Neutrophil (primary cell): Measurements from ENCODE around the gene HOXA5.
A peak's percentile ranks its signal among the peaks of the same experiment; 100 is the strongest.

ENCODE experiments used
- H3K27ac ChIP-seq: fragments of 200-600 bp; sonication (generic); 2 replicates; pipeline ENCODE4 v1.5.1; 2016; ENCODE audit warnings: mild to moderate bottlenecking, moderate library complexity
- H3K27me3 ChIP-seq: fragments of 200-600 bp; sonication (generic); 2 replicates; pipeline ENCODE4 v1.6.0; 2016; ENCODE audit warnings: mild to moderate bottlenecking
- H3K36me3 ChIP-seq: fragments of 200-600 bp; sonication (generic); 2 replicates; pipeline ENCODE4 v1.5.1; 2017
- H3K4me1 ChIP-seq, 2 experiments: fragments of 200-600 bp in 1 of 2; sonication (generic) in 1 of 2; 1 replicate in 1 of 2; 2 replicates in 1 of 2; pipeline versions ENCODE4 v1.5.1 to v1.6.1; 2013 to 2016; ENCODE audit warnings: low read depth in 1 of 2, low read length in 1 of 2, mild to moderate bottlenecking in 1 of 2, moderate library complexity in 1 of 2; ENCODE audit not compliant: control insufficient read depth in 1 of 2, insufficient read depth in 1 of 2
- H3K4me3 ChIP-seq, 2 experiments: fragments of 200-600 bp in 1 of 2; sonication (generic) in 1 of 2; 1 replicate in 1 of 2; 2 replicates in 1 of 2; pipeline ENCODE4 v1.5.1; 2013 to 2016; ENCODE audit warnings: low read depth in 1 of 2, low read length in 1 of 2, mild to moderate bottlenecking in 1 of 2, moderate library complexity in 1 of 2
- H3K9me3 ChIP-seq: fragments of 200-600 bp; sonication (generic); 2 replicates; pipeline ENCODE4 v1.5.1; 2016
- CTCF ChIP-seq: fragments of 200-600 bp; sonication (generic); IDR thresholded peaks from 2 replicates; pipeline ENCODE4 v1.5.1; 2016; ENCODE audit warnings: antibody characterized with exemption

The HOXA5 gene

GRCh38 chr7:27149842-27150567 is 6.5 kb upstream of the HOXA5 start:
- Histone ChIP-seq H3K9me3 (no peaks in the 10 kb centered on the region), H3K27ac (no peak overlapping the region), H3K27me3 (peaks cover 100% of the 10 kb centered on the region), H3K4me3 (peak overlapping the region in 1 of 2 experiments; percentile 62), H3K36me3 (no peaks in the 10 kb centered on the region), H3K4me1 (peaks cover 34 to 44% of the 10 kb centered on the region in 2 experiments)
- TF ChIP-seq CTCF: no peak

GRCh38 chr7:27148756-27149641 is 5.5 kb upstream of the HOXA5 start:
- Histone ChIP-seq H3K4me1 (peaks cover 34 to 41% of the 10 kb centered on the region in 2 experiments), H3K27ac (no peak overlapping the region), H3K27me3 (peaks cover 100% of the 10 kb centered on the region), H3K36me3 (no peaks in the 10 kb centered on the region), H3K4me3 (no peak overlapping the region), H3K9me3 (no peaks in the 10 kb centered on the region)
- TF ChIP-seq CTCF: no peak

- no peak for TF ChIP-seq CTCF
- no peaks in the 10 kb centered on the region for H3K36me3 ChIP-seq
- no peak overlapping the region for H3K27ac ChIP-seq
- H3K4me3 ChIP-seq: peak overlapping the region in 1 of 2 experiments; percentile 35
- peaks cover 97% of the 10 kb centered on the region for H3K27me3 ChIP-seq
- no peaks in the 10 kb centered on the region for H3K9me3 ChIP-seq
- H3K4me1 ChIP-seq: peaks cover 34 to 41% of the 10 kb centered on the region in 2 experiments
These were observed 4.7 kb upstream of the HOXA5 start for GRCh38 chr7:27148031-27148755.

GRCh38 chr7:27147199-27148030 is 3.9 kb upstream of the HOXA5 start, which contains the start of gene HOXA6:
Gene HOXA6 (minus strand): TSS chr7:27147774. CDS start chr7:27147749, 25 bp downstream.
- peaks cover 95% of the 10 kb centered on the region for H3K27me3 ChIP-seq
- no peaks in the 10 kb centered on the region for H3K9me3 ChIP-seq
- no peak for TF ChIP-seq CTCF
- H3K4me3 ChIP-seq: peak within 1 kb of the TSS in 1 of 2 experiments; percentile 35
- H3K36me3 ChIP-seq: no peaks in the 10 kb centered on the region
- peaks cover 31 to 36% of the 10 kb centered on the region in 2 experiments for H3K4me1 ChIP-seq
- no peak within 1 kb of the TSS for H3K27ac ChIP-seq
